ENCODE measurements around the gene NLK. TPM values are rescaled to one million over a fixed set of nuclear protein-coding genes. Genes with fewer than 3 reads are reported as not detected.
"Not testable (repeated sequence)": the region's sequence is repeated elsewhere in the genome, so short reads cannot be mapped to it uniquely, and the experiment has no call there.

Gene NLK
- total RNA-seq, 1 experiment from 2014 or later: 14.6 TPM

DNA sequence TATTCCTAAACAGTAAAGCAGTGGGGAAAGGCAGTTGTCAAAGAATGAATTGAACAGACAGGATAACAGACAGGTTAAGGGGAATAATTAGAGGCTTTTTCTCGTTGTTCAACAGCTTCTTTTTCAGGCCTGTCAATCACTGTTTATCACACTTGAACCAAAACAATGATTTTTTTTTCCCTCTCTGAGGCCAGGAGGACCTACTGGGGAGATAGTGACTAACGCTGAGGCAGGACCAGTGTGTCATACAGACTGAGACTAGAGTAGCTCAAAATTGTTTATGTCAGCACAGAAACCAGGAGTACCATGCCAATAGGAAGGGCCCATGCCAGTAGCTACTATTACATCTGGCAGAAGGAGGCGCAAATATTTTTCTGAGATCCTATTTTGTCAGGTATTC is 41.3 kb upstream of the NLK start:
- H3K36me3 Mint-ChIP-seq (ENCODE audit: insufficient read depth, unreplicated experiment): no peaks in the 10 kb centered on the region
- DNase-seq (ENCODE audit: unreplicated experiment): no peak
- H3K9me3 Mint-ChIP-seq (ENCODE audit: unreplicated experiment): no peaks in the 10 kb centered on the region
- POLR2A ChIA-PET: no interaction called here
- no peak overlapping the region for H3K27ac Mint-ChIP-seq (ENCODE audit: low read depth, unreplicated experiment)
- no TSS peak for BruUV-seq (replicated peaks)
- TF ChIP-seq, protein P1, sequence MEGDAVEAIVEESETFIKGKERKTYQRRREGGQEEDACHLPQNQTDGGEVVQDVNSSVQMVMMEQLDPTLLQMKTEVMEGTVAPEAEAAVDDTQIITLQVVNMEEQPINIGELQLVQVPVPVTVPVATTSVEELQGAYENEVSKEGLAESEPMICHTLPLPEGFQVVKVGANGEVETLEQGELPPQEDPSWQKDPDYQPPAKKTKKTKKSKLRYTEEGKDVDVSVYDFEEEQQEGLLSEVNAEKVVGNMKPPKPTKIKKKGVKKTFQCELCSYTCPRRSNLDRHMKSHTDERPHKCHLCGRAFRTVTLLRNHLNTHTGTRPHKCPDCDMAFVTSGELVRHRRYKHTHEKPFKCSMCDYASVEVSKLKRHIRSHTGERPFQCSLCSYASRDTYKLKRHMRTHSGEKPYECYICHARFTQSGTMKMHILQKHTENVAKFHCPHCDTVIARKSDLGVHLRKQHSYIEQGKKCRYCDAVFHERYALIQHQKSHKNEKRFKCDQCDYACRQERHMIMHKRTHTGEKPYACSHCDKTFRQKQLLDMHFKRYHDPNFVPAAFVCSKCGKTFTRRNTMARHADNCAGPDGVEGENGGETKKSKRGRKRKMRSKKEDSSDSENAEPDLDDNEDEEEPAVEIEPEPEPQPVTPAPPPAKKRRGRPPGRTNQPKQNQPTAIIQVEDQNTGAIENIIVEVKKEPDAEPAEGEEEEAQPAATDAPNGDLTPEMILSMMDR (IDR thresholded peaks at IDR 0.05; ENCODE audit: unreplicated experiment): no peak
- CTCF ChIA-PET: interaction anchor here (0.7 to 1.4 kb wide), 3 partner anchors 18 to 118 kb away, joined by 3 to 4 read pairs (median 3); no protein-coding TSS in a partner anchor
- intact Hi-C loops (cut with micrococcal nuclease): no loop called here
- no peak overlapping the region for H3K4me3 Mint-ChIP-seq (ENCODE audit: unreplicated experiment)
- H3K4me1 Mint-ChIP-seq (ENCODE audit: insufficient read depth, unreplicated experiment): no peaks in the 10 kb centered on the region
- H3K27me3 Mint-ChIP-seq (ENCODE audit: insufficient read depth, unreplicated experiment): peaks cover 11% of the 10 kb centered on the region

DNA sequence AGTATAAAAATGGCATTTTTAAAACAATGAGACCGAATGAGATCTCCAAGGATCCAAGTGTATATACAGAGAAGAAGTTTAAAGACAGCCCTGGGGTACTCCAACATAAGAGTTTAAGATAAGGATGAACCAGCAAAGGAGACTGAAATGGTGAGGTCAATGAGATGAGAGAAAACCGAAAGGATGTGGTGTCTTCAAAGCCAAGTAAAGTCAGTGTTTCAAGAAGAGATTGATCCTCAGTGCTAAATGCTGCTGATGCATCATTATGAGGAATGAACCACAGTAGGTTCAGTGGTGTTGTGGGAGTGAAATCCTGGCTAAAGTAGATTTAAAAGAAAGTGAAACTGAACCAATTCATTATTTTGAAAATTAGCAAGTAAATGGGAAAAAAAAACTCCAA is 38.1 kb upstream of the NLK start:
- Mint-ChIP-seq H3K27me3 (ENCODE audit: insufficient read depth, unreplicated experiment) (no peaks in the 10 kb centered on the region), H3K9me3 (ENCODE audit: unreplicated experiment) (no peaks in the 10 kb centered on the region), H3K36me3 (ENCODE audit: insufficient read depth, unreplicated experiment) (no peaks in the 10 kb centered on the region), H3K27ac (ENCODE audit: low read depth, unreplicated experiment) (no peak overlapping the region), H3K4me1 (ENCODE audit: insufficient read depth, unreplicated experiment) (no peaks in the 10 kb centered on the region), H3K4me3 (ENCODE audit: unreplicated experiment) (no peak overlapping the region)
- DNase-seq (ENCODE audit: unreplicated experiment): no peak
- ChIA-PET CTCF (no interaction called here), POLR2A (no interaction called here)
- TF ChIP-seq, protein P1 (IDR thresholded peaks at IDR 0.05; ENCODE audit: unreplicated experiment): no peak
- BruUV-seq (replicated peaks): no TSS peak
- intact Hi-C loops (cut with micrococcal nuclease): no loop called here

DNA sequence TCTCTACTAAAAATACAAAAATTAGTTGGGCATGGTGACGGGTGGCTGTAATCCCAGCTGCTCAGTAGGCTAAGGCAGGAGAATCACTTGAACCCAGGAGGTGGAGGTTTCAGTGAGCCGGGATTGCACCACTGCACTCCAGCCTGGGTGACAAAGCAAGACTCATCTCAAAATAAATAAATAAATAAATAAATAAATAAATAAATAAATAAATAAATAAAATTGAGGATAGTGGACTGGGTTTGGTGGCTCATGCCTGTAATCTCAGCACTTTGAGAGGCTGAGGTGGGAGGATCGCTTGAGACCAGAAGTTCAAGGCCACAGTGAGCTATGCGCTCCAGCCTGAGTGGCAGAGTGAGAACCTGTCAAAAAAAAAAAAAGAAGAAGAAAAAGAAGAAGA is 34.6 kb upstream of the NLK start:
- peaks cover 25% of the 10 kb centered on the region for H3K27me3 Mint-ChIP-seq (ENCODE audit: insufficient read depth, unreplicated experiment)
- H3K36me3 Mint-ChIP-seq (ENCODE audit: insufficient read depth, unreplicated experiment); H3K4me1 Mint-ChIP-seq (ENCODE audit: insufficient read depth, unreplicated experiment); H3K4me3 Mint-ChIP-seq (ENCODE audit: unreplicated experiment); H3K9me3 Mint-ChIP-seq (ENCODE audit: unreplicated experiment); H3K27ac Mint-ChIP-seq (ENCODE audit: low read depth, unreplicated experiment); POLR2A ChIA-PET; DNase-seq (ENCODE audit: unreplicated experiment); BruUV-seq (replicated peaks): not testable (repeated sequence)
- CTCF ChIA-PET: interaction anchor here (1.0 kb wide), 1 partner anchor 155 kb away, joined by 4 read pairs; no protein-coding TSS in a partner anchor
- intact Hi-C loops (cut with micrococcal nuclease): loop anchor here (5.0 kb wide), 1 partner anchor 319 kb away; no protein-coding TSS in a partner anchor

DNA sequence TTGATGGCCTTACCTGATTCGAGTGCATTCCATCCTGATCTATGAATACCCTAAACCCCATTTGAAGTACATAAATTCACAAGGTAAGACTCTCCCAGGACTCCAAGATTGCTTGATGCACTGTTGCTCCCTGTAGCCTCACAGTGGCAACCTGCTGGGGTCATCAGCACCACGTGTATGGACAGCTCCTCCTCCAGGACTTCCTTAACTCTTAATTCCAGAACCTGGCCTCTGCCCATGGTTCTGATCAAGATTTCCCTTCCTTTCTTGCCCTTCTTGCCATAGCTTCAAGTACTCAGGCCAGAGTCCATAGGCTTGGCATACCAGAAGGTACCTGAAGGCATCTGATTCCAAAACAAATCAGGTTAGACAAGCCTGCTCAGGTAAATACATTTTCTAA is 34.0 kb upstream of the NLK start:
- TF ChIP-seq, protein P1 (IDR thresholded peaks at IDR 0.05; ENCODE audit: unreplicated experiment): no peak
- Mint-ChIP-seq H3K36me3 (ENCODE audit: insufficient read depth, unreplicated experiment) (no peaks in the 10 kb centered on the region), H3K9me3 (ENCODE audit: unreplicated experiment) (no peaks in the 10 kb centered on the region), H3K27ac (ENCODE audit: low read depth, unreplicated experiment) (no peak overlapping the region), H3K4me3 (ENCODE audit: unreplicated experiment) (no peak overlapping the region), H3K27me3 (ENCODE audit: insufficient read depth, unreplicated experiment) (peaks cover 27% of the 10 kb centered on the region), H3K4me1 (ENCODE audit: insufficient read depth, unreplicated experiment) (no peaks in the 10 kb centered on the region)
- ChIA-PET POLR2A (interaction anchor here (0.7 kb wide), 1 partner anchor 842 kb away, joined by 3 read pairs; no protein-coding TSS in a partner anchor), CTCF (interaction anchor here (1.0 kb wide), 1 partner anchor 155 kb away, joined by 4 read pairs; no protein-coding TSS in a partner anchor)
- BruUV-seq (replicated peaks): no TSS peak
- DNase-seq (ENCODE audit: unreplicated experiment): peak; percentile 79
- intact Hi-C loops (cut with micrococcal nuclease): loop anchor here (5.0 kb wide), 1 partner anchor 319 kb away; no protein-coding TSS in a partner anchor

DNA sequence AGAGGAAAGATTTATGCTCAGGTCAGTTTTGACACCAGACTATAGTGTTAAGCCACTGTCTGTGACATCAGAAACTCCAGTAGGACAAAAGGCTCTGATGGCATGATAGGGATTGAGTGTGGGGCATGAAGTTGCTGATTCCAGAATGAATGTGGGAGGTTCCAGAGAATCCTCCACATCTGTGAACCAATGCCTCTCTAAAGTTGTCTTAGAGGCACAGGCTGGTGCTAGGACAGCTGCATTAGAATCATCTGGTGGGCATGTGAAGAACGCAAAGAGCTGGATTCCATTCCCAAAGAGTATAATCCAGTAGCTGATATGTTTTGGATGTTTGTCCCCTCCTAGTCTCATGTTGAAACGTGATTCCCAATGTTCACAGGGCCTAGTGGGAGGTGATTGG is 32.1 kb upstream of the NLK start:
- Mint-ChIP-seq H3K27ac (ENCODE audit: low read depth, unreplicated experiment) (no peak overlapping the region), H3K9me3 (ENCODE audit: unreplicated experiment) (no peaks in the 10 kb centered on the region), H3K36me3 (ENCODE audit: insufficient read depth, unreplicated experiment) (no peaks in the 10 kb centered on the region), H3K4me1 (ENCODE audit: insufficient read depth, unreplicated experiment) (no peaks in the 10 kb centered on the region), H3K27me3 (ENCODE audit: insufficient read depth, unreplicated experiment) (peaks cover 40% of the 10 kb centered on the region), H3K4me3 (ENCODE audit: unreplicated experiment) (no peak overlapping the region)
- TF ChIP-seq, protein P1 (IDR thresholded peaks at IDR 0.05; ENCODE audit: unreplicated experiment): no peak
- DNase-seq (ENCODE audit: unreplicated experiment): no peak
- intact Hi-C loops (cut with micrococcal nuclease): no loop called here
- ChIA-PET CTCF (no interaction called here), POLR2A (no interaction called here)
- no TSS peak for BruUV-seq (replicated peaks)

Measured in MCF 10A (cell line).